GM12873 (cell line): ENCODE results near the gene FEZ2.

Experiments
- CTCF ChIP-seq: IDR thresholded peaks from 2 replicates; pipeline ENCODE4 v1.5.1; 2012; ENCODE audit warnings: low read depth, mild to moderate bottlenecking, moderate library complexity, low read length, control low read depth; ENCODE audit not compliant: insufficient read depth; ENCODE audit errors: missing control alignments

Gene FEZ2

GRCh38 chr2:36597532-36598377, at the start of gene FEZ2:
Gene FEZ2 (minus strand): TSS chr2:36598168. CDS start chr2:36598142, 26 bp downstream.
- TF ChIP-seq CTCF = no peak

DNA sequence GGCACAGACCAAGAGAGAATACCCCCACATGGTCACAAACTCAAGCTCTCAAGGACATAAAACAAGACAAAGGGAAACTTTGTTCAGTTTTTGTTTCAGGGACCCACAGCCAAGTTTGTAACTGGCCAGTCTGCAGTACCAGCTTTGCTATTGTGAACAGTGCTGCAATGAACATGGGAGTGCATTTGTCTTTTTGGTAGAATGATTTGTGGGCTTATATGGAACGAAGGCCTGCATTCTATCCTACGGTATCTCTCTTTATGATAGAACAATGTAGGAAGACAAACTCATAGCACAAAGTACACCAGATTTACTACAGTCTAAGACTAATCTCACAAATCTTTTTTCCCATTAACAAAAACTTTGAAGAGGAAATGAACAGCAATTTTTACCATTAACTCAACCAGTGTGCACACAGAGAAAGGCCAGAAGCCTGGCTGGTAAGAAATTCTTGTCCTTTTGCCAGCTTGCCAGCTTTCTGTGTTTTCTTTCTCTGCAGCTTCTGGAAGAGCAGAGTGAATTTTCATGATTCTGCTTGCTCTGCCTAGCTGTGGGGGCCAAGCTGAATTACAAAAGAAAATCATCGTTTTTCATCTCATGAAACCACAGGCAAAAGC, 37.1 kb upstream of the FEZ2 start:
- no peak for TF ChIP-seq CTCF

DNA sequence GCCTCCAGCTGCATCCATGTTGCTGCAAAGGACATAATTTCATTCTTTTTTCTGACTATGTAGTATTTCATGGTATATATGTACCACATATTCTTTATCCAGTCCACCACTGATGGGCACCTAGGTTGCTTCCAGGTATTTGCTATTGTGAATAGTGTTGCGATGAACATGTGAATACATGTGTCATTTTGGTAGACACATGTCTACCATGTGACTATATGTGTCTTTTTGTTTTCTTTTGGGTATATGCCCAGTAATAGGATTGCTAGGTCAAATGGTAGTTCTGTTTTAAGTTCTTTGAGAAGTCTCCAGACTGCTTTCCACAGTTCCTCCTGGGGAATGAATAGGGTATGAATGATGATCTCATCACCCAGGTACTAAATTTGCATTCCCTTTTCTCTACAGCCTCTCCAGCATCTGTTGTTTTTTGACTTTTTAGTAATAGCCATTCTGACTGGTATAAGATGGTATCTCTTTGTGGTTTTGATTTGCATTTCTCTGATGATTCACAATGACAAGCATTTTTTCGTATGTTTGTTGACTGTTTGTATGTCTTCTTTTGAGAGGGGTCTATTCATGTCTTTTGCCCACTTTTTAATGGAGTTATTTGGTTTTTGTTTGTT, 35.6 kb upstream of the FEZ2 start:
- TF ChIP-seq CTCF = no peak

- TF ChIP-seq CTCF = no peak
Observed at GRCh38 chr2:36626756-36627155, 28.8 kb upstream of the FEZ2 start.

- no peak for TF ChIP-seq CTCF
Observed at GRCh38 chr2:36626071-36626470, 28.1 kb upstream of the FEZ2 start.

- TF ChIP-seq CTCF = no peak
Observed at GRCh38 chr2:36625304-36625703, 27.3 kb upstream of the FEZ2 start.

DNA sequence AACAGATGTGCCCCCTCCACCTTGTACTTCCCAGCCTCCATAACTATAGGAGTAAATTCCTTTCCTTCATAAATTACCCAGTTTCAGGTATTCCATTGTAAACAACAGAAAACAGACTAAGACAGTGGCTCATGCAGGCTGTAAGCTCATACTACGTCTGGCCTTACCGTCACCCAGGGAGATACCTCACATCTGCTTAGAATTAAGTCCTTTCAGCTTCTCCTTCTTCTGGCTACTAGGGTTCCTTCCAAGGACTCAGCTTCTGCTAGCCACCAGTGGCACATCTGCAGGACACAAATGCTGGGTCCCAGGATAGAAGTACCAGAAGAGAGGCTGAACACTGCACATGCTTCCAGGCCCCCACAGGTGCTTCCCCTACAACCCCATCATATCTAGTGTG, 22.4 kb upstream of the FEZ2 start:
- no peak for TF ChIP-seq CTCF
